ENCODE results near the gene HSD17B8.

Gene HSD17B8

GRCh38 chr6:33171880-33172687 is 32.4 kb upstream of the HSD17B8 start:
- no peak for DNase-seq

- peak; percentile 51 for DNase-seq
These were observed 31.5 kb upstream of the HSD17B8 start for GRCh38 chr6:33172688-33173534.

GRCh38 chr6:33173535-33174180 is 30.8 kb upstream of the HSD17B8 start:
- no peak for DNase-seq

- no peak for DNase-seq
These were observed 29.7 kb upstream of the HSD17B8 start for GRCh38 chr6:33174784-33175183.

GRCh38 chr6:33175436-33176069 is 28.9 kb upstream of the HSD17B8 start:
- peak; percentile 28 for DNase-seq

GRCh38 chr6:33176906-33177305 is 27.5 kb upstream of the HSD17B8 start:
- no peak for DNase-seq

GRCh38 chr6:33177552-33178446 is 26.7 kb upstream of the HSD17B8 start:
- DNase-seq, result no peak

- DNase-seq, result no peak
These were observed 25.5 kb upstream of the HSD17B8 start for GRCh38 chr6:33178755-33179475.

GRCh38 chr6:33181141-33181540 is 23.3 kb upstream of the HSD17B8 start:
- no peak for DNase-seq

GRCh38 chr6:33183071-33183683 is 21.3 kb upstream of the HSD17B8 start:
- DNase-seq, result no peak

GRCh38 chr6:33185190-33185589 is 19.3 kb upstream of the HSD17B8 start:
- DNase-seq, result no peak

- no peak for DNase-seq
These were observed 18.7 kb upstream of the HSD17B8 start for GRCh38 chr6:33185654-33186187.

GRCh38 chr6:33187809-33188208 is 16.6 kb upstream of the HSD17B8 start:
- no peak for DNase-seq

- DNase-seq, result no peak
These were observed 15.3 kb upstream of the HSD17B8 start for GRCh38 chr6:33189164-33189563.

- DNase-seq, result no peak
These were observed 14.6 kb upstream of the HSD17B8 start for GRCh38 chr6:33189625-33190448.

GRCh38 chr6:33190504-33191107 is 13.8 kb upstream of the HSD17B8 start:
- DNase-seq, result no peak

GRCh38 chr6:33191383-33192104 is 12.9 kb upstream of the HSD17B8 start:
- peak; percentile 10 for DNase-seq

- DNase-seq, result peak; percentile 36
These were observed 12.3 kb upstream of the HSD17B8 start, which contains the start of gene COL11A2 for GRCh38 chr6:33192105-33192646. COL11A2 (minus strand) TSS chr6:33192467; CDS start chr6:33192240, 227 bp downstream.

Data from DMS53 (cell line).